ENCODE results near the gene MAP2K5.
A peak's percentile ranks its signal among the peaks of the same experiment; 100 is the strongest.

Gene MAP2K5

GRCh38 chr15:67542420-67543347, at the start of gene MAP2K5:
Gene MAP2K5 (plus strand): TSS chr15:67542703. CDS start chr15:67543336, 633 bp downstream.
- peak; percentile 8 to 19 for DNase-seq

- DNase-seq: no peak
These were observed 46.9 kb upstream of the MAP2K5 start for GRCh38 chr15:67495585-67495984.

GRCh38 chr15:67501177-67501835, 41.2 kb upstream of the MAP2K5 start:
- no peak for DNase-seq

- no peak for DNase-seq
These were observed 40.6 kb upstream of the MAP2K5 start for GRCh38 chr15:67501836-67502461.

- DNase-seq: no peak
These were observed 38.4 kb upstream of the MAP2K5 start for GRCh38 chr15:67504056-67504455.

- DNase-seq: no peak
These were observed 37.7 kb upstream of the MAP2K5 start for GRCh38 chr15:67504796-67505195.

- DNase-seq: no peak
These were observed 36.6 kb upstream of the MAP2K5 start for GRCh38 chr15:67505675-67506572.

GRCh38 chr15:67506775-67507747, 35.4 kb upstream of the MAP2K5 start:
- DNase-seq: no peak

- DNase-seq: no peak
These were observed 34.1 kb upstream of the MAP2K5 start for GRCh38 chr15:67508407-67508806.

- DNase-seq: no peak
These were observed 32.6 kb upstream of the MAP2K5 start for GRCh38 chr15:67509918-67510317.

GRCh38 chr15:67510597-67511190, 31.8 kb upstream of the MAP2K5 start:
- DNase-seq: no peak

- no peak for DNase-seq
These were observed 30.9 kb upstream of the MAP2K5 start for GRCh38 chr15:67511606-67512005.

GRCh38 chr15:67512140-67512539, 30.4 kb upstream of the MAP2K5 start:
- DNase-seq: no peak

- no peak for DNase-seq
These were observed 29.4 kb upstream of the MAP2K5 start for GRCh38 chr15:67512933-67513714.

GRCh38 chr15:67515090-67515489, 27.4 kb upstream of the MAP2K5 start:
- no peak for DNase-seq

GRCh38 chr15:67515557-67515956, 26.9 kb upstream of the MAP2K5 start:
- no peak for DNase-seq

GRCh38 chr15:67520321-67521028, 22.0 kb upstream of the MAP2K5 start:
- no peak for DNase-seq

- peak; percentile 26 to 56 for DNase-seq
These were observed 21.3 kb upstream of the MAP2K5 start, which contains the start of gene C15orf61 for GRCh38 chr15:67521029-67521782. Gene C15orf61 (plus strand): TSS chr15:67521131. CDS start chr15:67521249, 118 bp downstream.

All from NCI-H187 (cell line).